ENCODE measurements around the gene ST7. TPM values are rescaled to one million over a fixed set of nuclear protein-coding genes. Genes with fewer than 3 reads are reported as not detected.

ST7 gene
- total RNA-seq, 1 experiment from 2014 or later = 12.4 TPM

- Mint-ChIP-seq H3K36me3 (no peaks in the 10 kb centered on the region), H3K27ac (no peak overlapping the region), H3K27me3 (ENCODE audit: low read depth) (no peaks in the 10 kb centered on the region), H3K4me1 (no peaks in the 10 kb centered on the region), H3K9me3 (no peaks in the 10 kb centered on the region), H3K4me3 (no peak overlapping the region)
- ChIA-PET POLR2A (no interaction called here), CTCF (interaction anchor here (0.5 kb wide), 1 partner anchor 12 kb away, joined by 5 read pairs; no protein-coding TSS in a partner anchor)
- no peak for TF ChIP-seq IRF1 (CRISPR knock-in tag; IDR thresholded peaks at IDR 0.05)
- no peak for TF ChIP-seq CREB1 (CRISPR knock-in tag; IDR thresholded peaks at IDR 0.05)
- no peak for TF ChIP-seq STAT6 (CRISPR knock-in tag; conservative IDR thresholded peaks at IDR 0.05; ENCODE audit: low read depth)
- no peak for TF ChIP-seq CTCF (IDR thresholded peaks at IDR 0.05)
- no peak for TF ChIP-seq ZNF219 (CRISPR knock-in tag; IDR thresholded peaks at IDR 0.05; ENCODE audit: borderline replicate concordance)
- no peak for TF ChIP-seq GABPB1 (CRISPR knock-in tag; IDR thresholded peaks at IDR 0.05)
- no peak for TF ChIP-seq TP53 (CRISPR knock-in tag; IDR thresholded peaks at IDR 0.05)
- TF ChIP-seq ZBTB43 (CRISPR knock-in tag; IDR thresholded peaks at IDR 0.05) = no peak
- TF ChIP-seq MYBL2 (CRISPR knock-in tag; IDR thresholded peaks at IDR 0.05) = no peak
- TF ChIP-seq ATF3 (CRISPR knock-in tag; conservative IDR thresholded peaks at IDR 0.05) = no peak
- TF ChIP-seq ZMAT4 (CRISPR knock-in tag; IDR thresholded peaks at IDR 0.05) = no peak
- TF ChIP-seq NR1H2 (CRISPR knock-in tag; IDR thresholded peaks at IDR 0.05) = no peak
- TF ChIP-seq RELA (CRISPR knock-in tag; IDR thresholded peaks at IDR 0.05; ENCODE audit: borderline replicate concordance) = no peak
- no peak for TF ChIP-seq FOXJ3 (CRISPR knock-in tag; IDR thresholded peaks at IDR 0.05; ENCODE audit: borderline replicate concordance)
- TF ChIP-seq AR (CRISPR knock-in tag; IDR thresholded peaks at IDR 0.05) = no peak
- no peak for TF ChIP-seq IRF2 (CRISPR knock-in tag; IDR thresholded peaks at IDR 0.05; ENCODE audit: borderline replicate concordance, low read depth)
- no peak for TF ChIP-seq GRHL2 (CRISPR knock-in tag; IDR thresholded peaks at IDR 0.05; ENCODE audit: insufficient replicate concordance, severe bottlenecking)
- no peak for DNase-seq (ENCODE audit: low spot score)
- no peak for ATAC-seq
These were observed 324.3 kb downstream of the ST7 start for GRCh38 chr7:117277576-117277975.

All from WTC11 (cell line).